Fibroblast of pulmonary artery (primary cell): ENCODE measurements around the gene HOXD9.

Experiments
- DNase-seq: peaks from one replicate; pipeline ENCODE4 v3.0.0-alpha.2; 2010; ENCODE audit warnings: low read depth
- H3K4me3 ChIP-seq: replicated peaks from 2 replicates; pipeline ENCODE4 v1.5.1; 2011; ENCODE audit warnings: low read depth, mild to moderate bottlenecking, control low read depth, low read length, moderate library complexity
- CTCF ChIP-seq: IDR thresholded peaks from 2 replicates; pipeline ENCODE4 v1.5.1; 2011; ENCODE audit warnings: mild to moderate bottlenecking, control low read depth, low read length, inconsistent platforms; ENCODE audit errors: missing control alignments

HOXD9 gene

GRCh38 chr2:176165370-176166050 lies 43.0 kb downstream of the HOXD9 start:
- no peak for TF ChIP-seq CTCF
- no peak overlapping the region for H3K4me3 ChIP-seq
- no peak for DNase-seq

GRCh38 chr2:176166272-176166671 lies 43.8 kb downstream of the HOXD9 start:
- TF ChIP-seq CTCF, result no peak
- no peak for DNase-seq
- no peak overlapping the region for H3K4me3 ChIP-seq

- TF ChIP-seq CTCF, result no peak
- DNase-seq, result no peak
- no peak overlapping the region for H3K4me3 ChIP-seq
These were observed 44.9 kb downstream of the HOXD9 start for GRCh38 chr2:176167398-176167797.

- no peak for TF ChIP-seq CTCF
These were observed 46.7 kb downstream of the HOXD9 start for GRCh38 chr2:176169181-176169580.

GRCh38 chr2:176169711-176170110 lies 47.2 kb downstream of the HOXD9 start:
- DNase-seq, result no peak
- TF ChIP-seq CTCF, result no peak
- H3K4me3 ChIP-seq, result no peak overlapping the region

More at GRCh38 chr2:176169181-176169580, 46.7 kb downstream of the HOXD9 start:
- DNase-seq, result no peak
- H3K4me3 ChIP-seq, result no peak overlapping the region

GRCh38 chr2:176170602-176171305 lies 48.2 kb downstream of the HOXD9 start:
- no peak for DNase-seq
- no peak for TF ChIP-seq CTCF
- no peak overlapping the region for H3K4me3 ChIP-seq
